ENCODE data around the gene MT1X. TPM values are rescaled to one million over a fixed set of nuclear protein-coding genes. Genes with fewer than 3 reads are reported as not detected.
"Not testable (repeated sequence)": the region's sequence is repeated elsewhere in the genome, so short reads cannot be mapped to it uniquely, and the experiment has no call there.

Gene MT1X
- polyA plus RNA-seq, 2 of the 4 experiments (the other 2 are of a cell fraction), result 44.0 to 131 TPM

- Histone ChIP-seq H3K9me3 (no peaks in the 10 kb centered on the region), H3K4me3 (no peak overlapping the region), H3K27ac (no peak overlapping the region), H3K4me2 (no peak overlapping the region), H3K4me1 (no peaks in the 10 kb centered on the region)
- CTCF ChIA-PET, result interaction anchor here (0.8 to 4.8 kb wide), 7 partner anchors 15 to 360 kb away, joined by 3 to 32 read pairs (median 4); no protein-coding TSS in a partner anchor
- FAIRE-seq (peak; percentile 70), DNase-seq (ENCODE audit: low read depth in 1 of 2, low spot score in 1 of 2) (no peak), ATAC-seq (no peak)
- 71% methylated on average over 3 of the region's 3 CpGs for WGBS (ENCODE audit: missing lambda C conversion rate)
- POLR2A ChIA-PET, result no interaction called here
- TF ChIP-seq CHD4 (IDR thresholded peaks at IDR 0.05; ENCODE audit: borderline replicate concordance), result no peak
- no peak for TF ChIP-seq POLR2A (IDR thresholded peaks at IDR 0.05; ENCODE audit: low read length)
- TF ChIP-seq, protein P1, sequence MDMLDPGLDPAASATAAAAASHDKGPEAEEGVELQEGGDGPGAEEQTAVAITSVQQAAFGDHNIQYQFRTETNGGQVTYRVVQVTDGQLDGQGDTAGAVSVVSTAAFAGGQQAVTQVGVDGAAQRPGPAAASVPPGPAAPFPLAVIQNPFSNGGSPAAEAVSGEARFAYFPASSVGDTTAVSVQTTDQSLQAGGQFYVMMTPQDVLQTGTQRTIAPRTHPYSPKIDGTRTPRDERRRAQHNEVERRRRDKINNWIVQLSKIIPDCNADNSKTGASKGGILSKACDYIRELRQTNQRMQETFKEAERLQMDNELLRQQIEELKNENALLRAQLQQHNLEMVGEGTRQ (IDR thresholded peaks at IDR 0.05), result no peak
- no peak for TF ChIP-seq GATA3 (IDR thresholded peaks at IDR 0.05; ENCODE audit: borderline replicate concordance)
- no peak for TF ChIP-seq TFCP2L1 (CRISPR knock-in tag; IDR thresholded peaks at IDR 0.05)
- TF ChIP-seq CBX2 (IDR thresholded peaks at IDR 0.05; ENCODE audit: borderline replicate concordance, low read depth), result no peak
- TF ChIP-seq REST (IDR thresholded peaks at IDR 0.05), result no peak
- no peak for TF ChIP-seq MAFK (IDR thresholded peaks at IDR 0.05; ENCODE audit: partially characterized antibody)
- no peak for TF ChIP-seq HEYL (CRISPR knock-in tag; IDR thresholded peaks at IDR 0.05)
- TF ChIP-seq EHF (CRISPR knock-in tag; IDR thresholded peaks at IDR 0.05), result no peak
- no peak for TF ChIP-seq TP53 (CRISPR knock-in tag; IDR thresholded peaks at IDR 0.05)
- no peak for TF ChIP-seq SREBF2 (IDR thresholded peaks at IDR 0.05)
- TF ChIP-seq HOXA7 (CRISPR knock-in tag; IDR thresholded peaks at IDR 0.05), result no peak
- TF ChIP-seq, protein P2, sequence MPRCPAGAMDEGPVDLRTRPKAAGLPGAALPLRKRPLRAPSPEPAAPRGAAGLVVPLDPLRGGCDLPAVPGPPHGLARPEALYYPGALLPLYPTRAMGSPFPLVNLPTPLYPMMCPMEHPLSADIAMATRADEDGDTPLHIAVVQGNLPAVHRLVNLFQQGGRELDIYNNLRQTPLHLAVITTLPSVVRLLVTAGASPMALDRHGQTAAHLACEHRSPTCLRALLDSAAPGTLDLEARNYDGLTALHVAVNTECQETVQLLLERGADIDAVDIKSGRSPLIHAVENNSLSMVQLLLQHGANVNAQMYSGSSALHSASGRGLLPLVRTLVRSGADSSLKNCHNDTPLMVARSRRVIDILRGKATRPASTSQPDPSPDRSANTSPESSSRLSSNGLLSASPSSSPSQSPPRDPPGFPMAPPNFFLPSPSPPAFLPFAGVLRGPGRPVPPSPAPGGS (IDR thresholded peaks at IDR 0.05), result no peak
- TF ChIP-seq ZSCAN20 (CRISPR knock-in tag; IDR thresholded peaks at IDR 0.05), result no peak
- TF ChIP-seq, protein P3, sequence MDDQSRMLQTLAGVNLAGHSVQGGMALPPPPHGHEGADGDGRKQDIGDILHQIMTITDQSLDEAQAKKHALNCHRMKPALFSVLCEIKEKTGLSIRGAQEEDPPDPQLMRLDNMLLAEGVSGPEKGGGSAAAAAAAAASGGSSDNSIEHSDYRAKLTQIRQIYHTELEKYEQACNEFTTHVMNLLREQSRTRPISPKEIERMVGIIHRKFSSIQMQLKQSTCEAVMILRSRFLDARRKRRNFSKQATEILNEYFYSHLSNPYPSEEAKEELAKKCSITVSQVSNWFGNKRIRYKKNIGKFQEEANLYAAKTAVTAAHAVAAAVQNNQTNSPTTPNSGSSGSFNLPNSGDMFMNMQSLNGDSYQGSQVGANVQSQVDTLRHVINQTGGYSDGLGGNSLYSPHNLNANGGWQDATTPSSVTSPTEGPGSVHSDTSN (IDR thresholded peaks at IDR 0.05), result no peak
- no peak for TF ChIP-seq JUNB (IDR thresholded peaks at IDR 0.05)
- TF ChIP-seq HOXB5 (CRISPR knock-in tag; IDR thresholded peaks at IDR 0.05), result no peak
Measured at GRCh38 chr16:56716761-56717160, 34.5 kb downstream of the MT1X start.

GRCh38 chr16:56717532-56717931, 35.3 kb downstream of the MT1X start:
- H3K9me3 ChIP-seq; POLR2A ChIA-PET; H3K4me1 ChIP-seq; ATAC-seq; H3K27ac ChIP-seq; FAIRE-seq; H3K4me3 ChIP-seq; DNase-seq (ENCODE audit: low read depth in 1 of 2, low spot score in 1 of 2); H3K4me2 ChIP-seq: not testable (repeated sequence)
- CTCF ChIA-PET, result interaction anchor here (0.8 to 4.8 kb wide), 4 partner anchors 15 to 361 kb away, joined by 3 to 32 read pairs (median 5); no protein-coding TSS in a partner anchor
- 67% methylated on average over 2 of the region's 2 CpGs for WGBS (ENCODE audit: missing lambda C conversion rate)
